GM12801 (cell line): Measurements from ENCODE around the gene MAPKBP1.

Source experiments
- TF ChIP-seq, protein P1 (sequence below): IDR thresholded peaks from one replicate; pipeline ENCODE4 v1.5.1; 2011; ENCODE audit warnings: control low read depth; ENCODE audit not compliant: insufficient read length; ENCODE audit errors: extremely low read depth

MAPKBP1 gene

DNA sequence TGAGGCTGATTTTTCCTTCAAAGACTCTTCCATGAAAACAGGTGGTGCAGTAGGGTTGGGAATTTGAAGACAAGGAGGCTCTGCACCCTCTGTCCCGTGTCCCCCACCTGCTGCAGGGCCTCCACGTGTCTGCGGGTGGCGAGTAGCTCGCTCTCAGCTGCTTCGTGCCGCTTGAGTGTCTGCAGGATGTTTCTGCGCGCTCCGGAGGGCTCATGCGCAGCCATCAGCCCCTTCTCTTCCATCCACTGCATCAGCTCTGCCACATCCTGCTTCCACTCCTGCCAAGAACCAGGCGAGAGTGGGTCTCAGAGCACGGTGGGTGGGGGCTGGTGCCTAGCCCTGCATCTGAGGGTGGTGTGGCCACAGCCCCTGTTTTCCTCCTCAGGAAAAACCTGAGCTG is 101.7 kb downstream of the MAPKBP1 start:
- TF ChIP-seq, protein P1, sequence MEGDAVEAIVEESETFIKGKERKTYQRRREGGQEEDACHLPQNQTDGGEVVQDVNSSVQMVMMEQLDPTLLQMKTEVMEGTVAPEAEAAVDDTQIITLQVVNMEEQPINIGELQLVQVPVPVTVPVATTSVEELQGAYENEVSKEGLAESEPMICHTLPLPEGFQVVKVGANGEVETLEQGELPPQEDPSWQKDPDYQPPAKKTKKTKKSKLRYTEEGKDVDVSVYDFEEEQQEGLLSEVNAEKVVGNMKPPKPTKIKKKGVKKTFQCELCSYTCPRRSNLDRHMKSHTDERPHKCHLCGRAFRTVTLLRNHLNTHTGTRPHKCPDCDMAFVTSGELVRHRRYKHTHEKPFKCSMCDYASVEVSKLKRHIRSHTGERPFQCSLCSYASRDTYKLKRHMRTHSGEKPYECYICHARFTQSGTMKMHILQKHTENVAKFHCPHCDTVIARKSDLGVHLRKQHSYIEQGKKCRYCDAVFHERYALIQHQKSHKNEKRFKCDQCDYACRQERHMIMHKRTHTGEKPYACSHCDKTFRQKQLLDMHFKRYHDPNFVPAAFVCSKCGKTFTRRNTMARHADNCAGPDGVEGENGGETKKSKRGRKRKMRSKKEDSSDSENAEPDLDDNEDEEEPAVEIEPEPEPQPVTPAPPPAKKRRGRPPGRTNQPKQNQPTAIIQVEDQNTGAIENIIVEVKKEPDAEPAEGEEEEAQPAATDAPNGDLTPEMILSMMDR: no peak

DNA sequence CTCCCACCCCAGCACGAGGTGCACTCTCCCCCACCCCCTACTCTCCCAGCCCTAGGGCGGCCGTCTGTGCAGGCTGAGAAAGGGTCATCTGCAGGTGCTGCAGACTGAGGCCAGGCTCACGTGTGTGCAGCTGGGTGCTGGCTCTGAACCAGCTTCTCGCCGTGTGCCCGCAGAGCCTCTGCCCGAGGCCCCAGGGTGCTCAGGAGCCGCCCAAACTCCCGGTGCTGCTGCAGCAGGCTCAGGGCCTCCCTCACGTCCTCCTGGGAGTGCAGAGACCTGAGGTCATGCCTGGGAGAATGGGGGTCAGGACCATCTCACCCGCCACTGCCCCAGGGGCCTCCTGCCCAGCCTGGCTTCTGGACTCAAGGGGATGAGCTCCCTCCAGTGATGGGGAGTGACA is 102.4 kb downstream of the MAPKBP1 start:
- TF ChIP-seq, protein P1: no peak
